GM15510 (cell line): ENCODE data around the gene CIAO2A.
A peak's percentile ranks its signal among the peaks of the same experiment; 100 is the strongest.

Source experiments
- POLR2A ChIP-seq: IDR thresholded peaks from 3 replicates; pipeline ENCODE4 v1.6.1; 2011; ENCODE audit warnings: borderline replicate concordance; ENCODE audit not compliant: insufficient read length; ENCODE audit errors: extremely low read depth

The CIAO2A gene

GRCh38 chr15:64092864-64093626 is 593 bp downstream of the CIAO2A start:
- TF ChIP-seq POLR2A, result peak; percentile 14

- no peak for TF ChIP-seq POLR2A
These were observed 1.4 kb downstream of the CIAO2A start for GRCh38 chr15:64092075-64092820.

- no peak for TF ChIP-seq POLR2A
These were observed 3.1 kb downstream of the CIAO2A start for GRCh38 chr15:64090527-64090926.

GRCh38 chr15:64089543-64090280 is 3.9 kb downstream of the CIAO2A start:
- no peak for TF ChIP-seq POLR2A

GRCh38 chr15:64082757-64083156 is 10.9 kb downstream of the CIAO2A start:
- no peak for TF ChIP-seq POLR2A

GRCh38 chr15:64072812-64073211 is 20.8 kb downstream of the CIAO2A start:
- no peak for TF ChIP-seq POLR2A

GRCh38 chr15:64071931-64072765 is 21.5 kb downstream of the CIAO2A start:
- no peak for TF ChIP-seq POLR2A

GRCh38 chr15:64070965-64071851 is 22.4 kb downstream of the CIAO2A start:
- TF ChIP-seq POLR2A, result no peak

- no peak for TF ChIP-seq POLR2A
These were observed 23.5 kb downstream of the CIAO2A start for GRCh38 chr15:64070106-64070505.

- TF ChIP-seq POLR2A, result no peak
These were observed 25.5 kb downstream of the CIAO2A start for GRCh38 chr15:64068133-64068532.

- no peak for TF ChIP-seq POLR2A
These were observed 26.0 kb downstream of the CIAO2A start for GRCh38 chr15:64067564-64068030.

GRCh38 chr15:64066451-64066850 is 27.2 kb downstream of the CIAO2A start:
- no peak for TF ChIP-seq POLR2A

- no peak for TF ChIP-seq POLR2A
These were observed 32.9 kb downstream of the CIAO2A start for GRCh38 chr15:64060716-64061115.
